GM23338 (cell line): ENCODE results near the gene FKBP2.

ENCODE experiments used
- CREB1 ChIP-seq: fragments of 250-450 bp; sonication (Bioruptor Pico); IDR thresholded peaks from 2 replicates; pipeline ENCODE4 v1.5.0; 2020; ENCODE audit warnings: low read depth, mild to moderate bottlenecking, moderate library complexity
- EZH2 ChIP-seq: fragments of 200-600 bp; sonication (generic); IDR thresholded peaks from one replicate; pipeline ENCODE4 v1.8.0; 2017; ENCODE audit warnings: antibody characterized with exemption, mild to moderate bottlenecking, low read depth; ENCODE audit not compliant: unreplicated experiment
- EZH2phosphoT487 ChIP-seq: fragments of 200-600 bp; sonication (generic); IDR thresholded peaks from one replicate; pipeline ENCODE4 v1.8.1; 2018; ENCODE audit warnings: antibody characterized with exemption; ENCODE audit not compliant: unreplicated experiment
- JUNB ChIP-seq: IDR thresholded peaks from one replicate; pipeline ENCODE4 v1.6.1; 2016; ENCODE audit warnings: antibody characterized with exemption; ENCODE audit not compliant: unreplicated experiment
- NANOG ChIP-seq: IDR thresholded peaks from 2 replicates; pipeline ENCODE4 v1.6.1; 2016; ENCODE audit warnings: antibody characterized with exemption, borderline replicate concordance
- POLR2AphosphoS5 ChIP-seq: IDR thresholded peaks from 2 replicates; pipeline ENCODE4 v1.6.1; 2016; ENCODE audit warnings: antibody characterized with exemption, low read depth
- STAT1 ChIP-seq: IDR thresholded peaks from one replicate; pipeline ENCODE4 v1.6.1; 2016; ENCODE audit warnings: antibody characterized with exemption; ENCODE audit not compliant: unreplicated experiment
- ZNF114 ChIP-seq: fragments of 250-450 bp; sonication (Bioruptor Pico); IDR thresholded peaks from 2 replicates; pipeline ENCODE4 v1.5.0; 2020; ENCODE audit warnings: mild to moderate bottlenecking, moderate library complexity
- ZNF331 ChIP-seq: fragments of 250-450 bp; sonication (Bioruptor Pico); IDR thresholded peaks from 2 replicates; pipeline ENCODE4 v1.5.0; 2020; ENCODE audit warnings: low read depth, mild to moderate bottlenecking, moderate library complexity
- TF ChIP-seq, protein P1 (sequence below), 2 experiments: fragments of 200-600 bp in 1 of 2; sonication (generic) in 1 of 2; conservative IDR thresholded peaks; 2 replicates each; pipeline versions ENCODE4 v1.5.1 to v1.6.1; 2016 to 2017; ENCODE audit warnings: antibody characterized with exemption in 2 of 2, low read depth in 2 of 2, mild to moderate bottlenecking in 2 of 2, moderate library complexity in 1 of 2
- TF ChIP-seq, protein P2 (sequence below): IDR thresholded peaks from one replicate; pipeline ENCODE4 v1.6.1; 2018; ENCODE audit warnings: antibody characterized with exemption; ENCODE audit not compliant: unreplicated experiment
- TF ChIP-seq, protein P3 (sequence below): IDR thresholded peaks from 2 replicates; pipeline ENCODE4 v1.6.1; 2016; ENCODE audit warnings: antibody characterized with exemption

DNA sequence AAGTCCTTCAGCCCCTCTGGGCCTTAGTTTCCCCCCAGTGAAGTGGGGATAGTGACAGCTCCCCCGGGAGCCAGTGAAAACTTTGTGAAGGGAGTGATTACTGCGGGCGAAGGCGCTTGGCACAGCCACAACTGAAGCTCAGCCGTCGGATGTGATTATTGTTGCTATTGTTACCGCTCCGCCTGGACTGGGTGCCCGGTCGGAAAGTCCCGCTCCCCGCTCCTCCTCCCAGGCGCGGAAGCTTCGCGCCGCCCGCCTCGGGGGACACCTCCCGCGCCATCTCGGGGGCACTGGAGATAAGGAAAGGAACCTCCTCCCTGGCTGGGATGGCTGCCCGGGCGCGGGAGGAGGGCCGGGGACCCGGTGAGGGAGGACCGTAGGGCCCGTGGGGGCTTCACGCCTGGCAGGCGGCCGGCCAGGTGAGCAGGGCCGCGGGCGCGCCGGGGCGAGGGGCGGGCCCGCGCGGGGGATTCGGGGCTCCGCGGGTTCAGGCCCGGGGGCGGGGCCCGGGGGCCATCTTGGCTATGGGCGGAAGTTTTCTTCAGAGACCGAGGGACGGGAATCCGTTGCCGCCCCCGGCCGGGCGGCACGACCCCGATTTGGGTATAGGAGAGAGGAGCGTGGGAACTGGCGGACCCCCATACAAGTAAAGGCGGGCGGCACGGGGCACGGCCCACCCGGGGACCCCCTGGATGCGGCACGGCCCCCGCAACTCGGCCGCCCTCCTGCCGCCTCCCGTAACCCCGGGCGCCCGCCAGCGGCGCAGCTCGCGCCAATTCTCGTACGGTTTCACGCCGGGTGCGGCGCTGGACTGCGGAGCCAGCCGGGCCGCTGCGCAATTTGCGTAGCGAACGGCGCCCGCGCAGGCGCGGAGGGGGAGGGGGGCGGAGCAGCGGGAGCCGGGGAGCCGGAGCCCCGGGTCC, 44.3 kb downstream of the FKBP2 start, which contains the start of gene GPR137:
- TF ChIP-seq POLR2AphosphoS5 (no peak; the same call in 1 of the 2 replicates), NANOG (no peak), CREB1 (CRISPR knock-in tag) (no peak; the same call in 1 of the 2 replicates), EZH2phosphoT487 (no peak), JUNB (no peak), EZH2 (no peak), STAT1 (no peak), ZNF114 (no peak), ZNF331 (CRISPR knock-in tag) (no peak)
- TF ChIP-seq, protein P1, sequence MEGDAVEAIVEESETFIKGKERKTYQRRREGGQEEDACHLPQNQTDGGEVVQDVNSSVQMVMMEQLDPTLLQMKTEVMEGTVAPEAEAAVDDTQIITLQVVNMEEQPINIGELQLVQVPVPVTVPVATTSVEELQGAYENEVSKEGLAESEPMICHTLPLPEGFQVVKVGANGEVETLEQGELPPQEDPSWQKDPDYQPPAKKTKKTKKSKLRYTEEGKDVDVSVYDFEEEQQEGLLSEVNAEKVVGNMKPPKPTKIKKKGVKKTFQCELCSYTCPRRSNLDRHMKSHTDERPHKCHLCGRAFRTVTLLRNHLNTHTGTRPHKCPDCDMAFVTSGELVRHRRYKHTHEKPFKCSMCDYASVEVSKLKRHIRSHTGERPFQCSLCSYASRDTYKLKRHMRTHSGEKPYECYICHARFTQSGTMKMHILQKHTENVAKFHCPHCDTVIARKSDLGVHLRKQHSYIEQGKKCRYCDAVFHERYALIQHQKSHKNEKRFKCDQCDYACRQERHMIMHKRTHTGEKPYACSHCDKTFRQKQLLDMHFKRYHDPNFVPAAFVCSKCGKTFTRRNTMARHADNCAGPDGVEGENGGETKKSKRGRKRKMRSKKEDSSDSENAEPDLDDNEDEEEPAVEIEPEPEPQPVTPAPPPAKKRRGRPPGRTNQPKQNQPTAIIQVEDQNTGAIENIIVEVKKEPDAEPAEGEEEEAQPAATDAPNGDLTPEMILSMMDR (conservative IDR thresholded peaks at IDR 0.05; ENCODE audit: low read depth in 2 of 2) = no peak
- TF ChIP-seq, protein P2, sequence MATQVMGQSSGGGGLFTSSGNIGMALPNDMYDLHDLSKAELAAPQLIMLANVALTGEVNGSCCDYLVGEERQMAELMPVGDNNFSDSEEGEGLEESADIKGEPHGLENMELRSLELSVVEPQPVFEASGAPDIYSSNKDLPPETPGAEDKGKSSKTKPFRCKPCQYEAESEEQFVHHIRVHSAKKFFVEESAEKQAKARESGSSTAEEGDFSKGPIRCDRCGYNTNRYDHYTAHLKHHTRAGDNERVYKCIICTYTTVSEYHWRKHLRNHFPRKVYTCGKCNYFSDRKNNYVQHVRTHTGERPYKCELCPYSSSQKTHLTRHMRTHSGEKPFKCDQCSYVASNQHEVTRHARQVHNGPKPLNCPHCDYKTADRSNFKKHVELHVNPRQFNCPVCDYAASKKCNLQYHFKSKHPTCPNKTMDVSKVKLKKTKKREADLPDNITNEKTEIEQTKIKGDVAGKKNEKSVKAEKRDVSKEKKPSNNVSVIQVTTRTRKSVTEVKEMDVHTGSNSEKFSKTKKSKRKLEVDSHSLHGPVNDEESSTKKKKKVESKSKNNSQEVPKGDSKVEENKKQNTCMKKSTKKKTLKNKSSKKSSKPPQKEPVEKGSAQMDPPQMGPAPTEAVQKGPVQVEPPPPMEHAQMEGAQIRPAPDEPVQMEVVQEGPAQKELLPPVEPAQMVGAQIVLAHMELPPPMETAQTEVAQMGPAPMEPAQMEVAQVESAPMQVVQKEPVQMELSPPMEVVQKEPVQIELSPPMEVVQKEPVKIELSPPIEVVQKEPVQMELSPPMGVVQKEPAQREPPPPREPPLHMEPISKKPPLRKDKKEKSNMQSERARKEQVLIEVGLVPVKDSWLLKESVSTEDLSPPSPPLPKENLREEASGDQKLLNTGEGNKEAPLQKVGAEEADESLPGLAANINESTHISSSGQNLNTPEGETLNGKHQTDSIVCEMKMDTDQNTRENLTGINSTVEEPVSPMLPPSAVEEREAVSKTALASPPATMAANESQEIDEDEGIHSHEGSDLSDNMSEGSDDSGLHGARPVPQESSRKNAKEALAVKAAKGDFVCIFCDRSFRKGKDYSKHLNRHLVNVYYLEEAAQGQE = no peak
- TF ChIP-seq, protein P3, sequence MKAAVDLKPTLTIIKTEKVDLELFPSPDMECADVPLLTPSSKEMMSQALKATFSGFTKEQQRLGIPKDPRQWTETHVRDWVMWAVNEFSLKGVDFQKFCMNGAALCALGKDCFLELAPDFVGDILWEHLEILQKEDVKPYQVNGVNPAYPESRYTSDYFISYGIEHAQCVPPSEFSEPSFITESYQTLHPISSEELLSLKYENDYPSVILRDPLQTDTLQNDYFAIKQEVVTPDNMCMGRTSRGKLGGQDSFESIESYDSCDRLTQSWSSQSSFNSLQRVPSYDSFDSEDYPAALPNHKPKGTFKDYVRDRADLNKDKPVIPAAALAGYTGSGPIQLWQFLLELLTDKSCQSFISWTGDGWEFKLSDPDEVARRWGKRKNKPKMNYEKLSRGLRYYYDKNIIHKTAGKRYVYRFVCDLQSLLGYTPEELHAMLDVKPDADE = no peak
